Sigmoid colon (tissue), 7 donors: ENCODE measurements around the gene PRMT5. TPM values are rescaled to one million over a fixed set of nuclear protein-coding genes. Genes with fewer than 3 reads are reported as not detected.
"Not testable (repeated sequence)": the region's sequence is repeated elsewhere in the genome, so short reads cannot be mapped to it uniquely, and the experiment has no call there.

Experiments
- DNase-seq: peaks from one replicate; pipeline ENCODE4 v3.0.0-alpha.2; 2019
- H3K27ac ChIP-seq, 4 donors: fragments of 200-600 bp; sonication (generic); one replicate each; pipeline ENCODE4 v1.5.1; 2016 to 2019; ENCODE audit warnings: mild to moderate bottlenecking in 1 of 4
- H3K27me3 ChIP-seq, 3 donors: fragments of 200-600 bp; sonication (generic); one replicate each; pipeline ENCODE4 v1.5.1; 2019; ENCODE audit warnings: mild to moderate bottlenecking in 1 of 3
- H3K36me3 ChIP-seq, 4 donors: fragments of 200-600 bp; sonication (generic); one replicate each; pipeline ENCODE4 v1.5.1; 2016 to 2019
- H3K4me1 ChIP-seq, 4 donors: fragments of 200-600 bp; sonication (generic); one replicate each; pipeline ENCODE4 v1.5.1; 2017 to 2019
- H3K4me3 ChIP-seq, 4 donors: fragments of 200-600 bp; sonication (generic); one replicate each; pipeline ENCODE4 v1.5.1; 2017 to 2019; ENCODE audit warnings: mild to moderate bottlenecking in 2 of 4, moderate library complexity in 1 of 4
- H3K9me3 ChIP-seq, 4 donors: fragments of 200-600 bp in 3 of 4; sonication (generic) in 3 of 4; one replicate each; pipeline versions ENCODE4 v1.5.1 to v1.6.1; 2013 to 2019
- EP300 ChIP-seq, 4 donors: sonication (generic); formaldehyde crosslinking; IDR thresholded peaks; one replicate each; pipeline ENCODE4 v1.6.1; 2017; ENCODE audit warnings: antibody characterized with exemption in 4 of 4
- POLR2A ChIP-seq, 2 donors: fragments of 450-650 bp; IDR thresholded peaks; one replicate each; pipeline ENCODE4 v1.6.1; 2016; ENCODE audit warnings: antibody characterized with exemption in 2 of 2, mild to moderate bottlenecking in 2 of 2, moderate library complexity in 2 of 2
- POLR2AphosphoS5 ChIP-seq, 4 donors: sonication (generic); formaldehyde crosslinking; IDR thresholded peaks; one replicate each; pipeline ENCODE4 v1.6.1; 2017; ENCODE audit warnings: antibody characterized with exemption in 4 of 4
- WGBS, 2 donors: extraction: QIAGEN DNeasy Blood & Tissue Kit; methylation state at CpG; one replicate each; pipeline ENCODE4 v1.1.7; 2013; 5-methylcytosine and 5-hydroxymethylcytosine counted together
- intact Hi-C: fragments of 100-400 bp; cut with DNase I; formaldehyde crosslinking; loops from one replicate; pipeline ENCODE4 v1.15.1; 2023
- polyA plus RNA-seq, 3 donors: library from polyadenylated mRNA; stranded (reverse); fragments of 200-250 nt; gene quantifications; one replicate each; pipeline ENCODE4 v1.2.3, GENCODE V29; 2013
- total RNA-seq, 4 donors: library from RNA; depleted of rRNA; stranded (reverse); fragments of >200 nt; gene quantifications; one replicate each; pipeline ENCODE4 v1.1.0, GENCODE V29; 2016
- TF ChIP-seq, protein P1 (sequence below), 4 experiments: fragments of 450-650 bp in 3 of 4; fragments of 200-600 bp in 1 of 4; IDR thresholded peaks; one replicate each; pipeline ENCODE4 v1.5.1; 2016 to 2019; ENCODE audit warnings: antibody characterized with exemption in 4 of 4, mild to moderate bottlenecking in 3 of 4, moderate library complexity in 2 of 4
- donor health status: healthy with polysubstance abuse.
- donor health status: Bipolar disorder and iron deficiency.
- donor health status: healthy.

PRMT5 gene
- total and polyA plus RNA-seq, 7 donors, result 33.3 to 66.7 (median 53.3) TPM

DNA sequence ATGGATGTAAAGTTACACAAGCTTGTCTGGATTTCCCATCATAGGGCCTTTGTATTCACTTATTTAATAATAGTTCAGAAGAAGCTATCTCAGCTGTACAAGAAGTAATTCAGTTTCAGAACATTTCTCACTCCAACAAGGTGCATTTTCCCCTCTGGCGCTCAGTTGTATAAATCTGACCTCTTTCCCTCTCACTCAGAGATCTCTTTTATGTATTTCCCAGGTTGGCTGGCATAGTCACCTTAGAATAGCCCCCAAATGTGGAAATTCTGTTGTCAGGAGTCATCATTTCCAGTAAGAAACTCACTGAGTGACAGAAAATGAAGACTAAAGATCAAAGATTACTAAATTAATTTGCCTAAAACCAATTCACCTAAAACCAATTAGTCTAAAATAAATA lies 42.0 kb upstream of the PRMT5 start:
- no peaks in the 10 kb centered on the region for H3K9me3 ChIP-seq
- no peaks in the 10 kb centered on the region for H3K36me3 ChIP-seq
- no peaks in the 10 kb centered on the region for H3K27me3 ChIP-seq
- no peaks in the 10 kb centered on the region for H3K4me1 ChIP-seq
- TF ChIP-seq POLR2A (IDR thresholded peaks at IDR 0.05) (no peak), POLR2AphosphoS5 (IDR thresholded peaks at IDR 0.05) (no peak), EP300 (IDR thresholded peaks at IDR 0.05) (no peak)
- TF ChIP-seq, protein P1, sequence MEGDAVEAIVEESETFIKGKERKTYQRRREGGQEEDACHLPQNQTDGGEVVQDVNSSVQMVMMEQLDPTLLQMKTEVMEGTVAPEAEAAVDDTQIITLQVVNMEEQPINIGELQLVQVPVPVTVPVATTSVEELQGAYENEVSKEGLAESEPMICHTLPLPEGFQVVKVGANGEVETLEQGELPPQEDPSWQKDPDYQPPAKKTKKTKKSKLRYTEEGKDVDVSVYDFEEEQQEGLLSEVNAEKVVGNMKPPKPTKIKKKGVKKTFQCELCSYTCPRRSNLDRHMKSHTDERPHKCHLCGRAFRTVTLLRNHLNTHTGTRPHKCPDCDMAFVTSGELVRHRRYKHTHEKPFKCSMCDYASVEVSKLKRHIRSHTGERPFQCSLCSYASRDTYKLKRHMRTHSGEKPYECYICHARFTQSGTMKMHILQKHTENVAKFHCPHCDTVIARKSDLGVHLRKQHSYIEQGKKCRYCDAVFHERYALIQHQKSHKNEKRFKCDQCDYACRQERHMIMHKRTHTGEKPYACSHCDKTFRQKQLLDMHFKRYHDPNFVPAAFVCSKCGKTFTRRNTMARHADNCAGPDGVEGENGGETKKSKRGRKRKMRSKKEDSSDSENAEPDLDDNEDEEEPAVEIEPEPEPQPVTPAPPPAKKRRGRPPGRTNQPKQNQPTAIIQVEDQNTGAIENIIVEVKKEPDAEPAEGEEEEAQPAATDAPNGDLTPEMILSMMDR (IDR thresholded peaks at IDR 0.05), result no peak
- no peak overlapping the region for H3K27ac ChIP-seq
- DNase-seq, result no peak
- WGBS, 2 donors, result 95 to 97% methylated on average over 1 of the region's 1 CpG
- H3K4me3 ChIP-seq, result no peak overlapping the region
- intact Hi-C loops, result no loop called here

DNA sequence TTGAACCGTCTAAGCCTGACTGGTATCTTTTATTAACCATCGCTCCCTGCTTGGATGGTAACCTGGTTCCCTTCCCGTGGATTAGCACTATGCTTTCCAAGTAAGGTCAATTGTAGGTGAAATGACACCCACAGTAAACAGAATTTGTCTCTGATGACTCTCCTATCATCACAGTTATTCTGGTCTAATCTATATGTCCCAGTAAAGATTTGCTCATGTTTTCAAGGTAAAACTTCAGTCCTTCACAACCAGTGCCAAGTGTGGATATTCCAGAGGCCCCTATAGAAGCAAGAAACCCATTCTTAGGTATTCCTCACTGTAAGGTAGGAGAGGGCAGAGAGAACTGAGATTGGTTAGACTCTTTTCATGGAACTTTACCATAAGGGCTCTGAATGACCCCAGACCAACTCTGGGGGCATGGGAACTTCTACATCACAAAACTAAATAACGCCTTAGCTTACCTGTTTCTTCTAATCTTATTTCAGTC lies 37.6 kb upstream of the PRMT5 start:
- DNase-seq, result no peak
- WGBS, 2 donors, result 61 to 74% methylated on average over 4 of the region's 4 CpGs
- no peaks in the 10 kb centered on the region for H3K4me1 ChIP-seq
- intact Hi-C loops, result no loop called here
- no peaks in the 10 kb centered on the region for H3K36me3 ChIP-seq
- no peak overlapping the region for H3K4me3 ChIP-seq
- no peaks in the 10 kb centered on the region for H3K9me3 ChIP-seq
- H3K27me3 ChIP-seq, result no peaks in the 10 kb centered on the region
- TF ChIP-seq POLR2AphosphoS5 (IDR thresholded peaks at IDR 0.05) (no peak), POLR2A (IDR thresholded peaks at IDR 0.05) (no peak), EP300 (IDR thresholded peaks at IDR 0.05) (no peak)
- TF ChIP-seq, protein P1 (IDR thresholded peaks at IDR 0.05), result no peak
- H3K27ac ChIP-seq, result no peak overlapping the region

DNA sequence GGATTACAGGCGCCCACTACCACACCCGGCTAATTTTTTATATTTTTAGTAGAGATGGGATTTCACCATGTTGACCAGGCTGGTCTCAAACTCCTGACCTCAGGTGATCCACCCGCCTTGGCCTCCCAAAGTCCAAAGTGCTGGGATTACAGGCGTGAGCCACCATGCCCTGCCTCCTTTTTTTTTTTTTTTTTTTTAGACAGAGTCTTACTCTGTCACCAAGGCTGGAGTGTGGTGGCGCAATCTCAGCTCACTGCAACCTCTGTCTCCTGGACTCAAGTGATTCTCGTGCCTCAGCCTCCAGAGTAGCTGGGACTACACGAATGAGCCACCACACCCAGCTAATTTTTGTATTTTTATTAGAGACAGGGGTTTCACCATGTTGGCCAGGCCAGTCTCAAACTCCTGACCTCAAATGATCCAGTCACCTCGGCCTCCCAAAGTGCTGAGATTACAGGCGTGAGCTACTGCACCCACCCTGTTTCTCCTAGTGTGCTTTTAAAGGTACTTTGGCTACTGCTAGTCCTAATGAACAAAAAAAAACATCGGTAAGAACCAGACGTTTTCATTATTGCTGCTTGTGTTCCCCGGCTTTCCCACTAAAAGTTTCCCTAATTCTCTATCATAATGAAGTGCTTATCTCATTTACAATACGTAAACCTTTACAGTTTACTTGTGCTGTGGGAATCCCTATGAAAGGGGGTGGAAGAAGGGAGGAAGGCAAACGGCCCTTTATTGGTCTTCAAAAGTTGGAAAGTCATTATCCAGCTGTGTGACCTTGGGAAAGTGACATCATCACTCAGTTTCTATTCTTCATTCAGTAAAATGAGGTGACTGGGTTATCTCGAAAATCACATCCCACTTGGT lies 37.0 kb upstream of the PRMT5 start:
- H3K4me3 ChIP-seq, H3K27ac ChIP-seq, H3K4me1 ChIP-seq, H3K9me3 ChIP-seq, H3K27me3 ChIP-seq, intact Hi-C loops, DNase-seq, H3K36me3 ChIP-seq: not testable (repeated sequence)
- 50 to 70% methylated on average over 15 of the region's 15 CpGs for WGBS, 2 donors

DNA sequence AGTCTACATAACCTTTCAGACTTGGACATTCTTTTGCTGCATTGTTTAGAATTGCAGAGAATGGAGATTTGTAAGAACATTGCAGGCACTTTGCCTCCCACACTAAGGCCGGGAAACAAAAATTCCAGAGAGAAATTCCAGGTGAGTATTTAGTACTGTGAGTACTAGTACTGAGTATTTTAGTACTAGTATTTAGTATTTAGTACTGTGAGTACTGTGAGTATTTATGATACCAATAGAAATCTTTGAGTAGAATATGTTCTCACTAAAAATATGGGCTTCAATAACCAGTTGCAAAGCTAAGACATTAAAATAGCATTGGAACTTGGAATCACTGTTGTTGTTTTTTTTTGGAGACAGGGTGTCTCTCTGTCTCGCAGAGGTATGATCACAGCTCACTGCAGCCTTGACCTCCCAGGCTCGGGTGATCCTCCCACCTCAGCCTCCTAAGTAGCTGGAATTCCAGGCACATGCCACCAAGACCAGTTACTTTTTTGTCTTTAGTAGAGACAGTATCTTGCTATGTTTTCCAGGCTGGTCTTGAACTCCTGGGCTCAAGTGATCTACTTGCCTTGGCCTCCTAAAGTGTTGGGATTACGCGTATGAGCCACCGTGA lies 33.0 kb upstream of the PRMT5 start:
- Histone ChIP-seq H3K27ac (no peak overlapping the region), H3K4me1 (peaks cover 0 to 2% (median 0%) of the 10 kb centered on the region in 4 donors), H3K4me3 (no peak overlapping the region), H3K27me3 (no peaks in the 10 kb centered on the region), H3K9me3 (no peaks in the 10 kb centered on the region), H3K36me3 (no peaks in the 10 kb centered on the region)
- intact Hi-C loops, result no loop called here
- no peak for DNase-seq
- WGBS, 2 donors, result 95 to 97% methylated on average over 6 of the region's 6 CpGs
- no peak for TF ChIP-seq POLR2A (IDR thresholded peaks at IDR 0.05)
- TF ChIP-seq, protein P1 (IDR thresholded peaks at IDR 0.05), result no peak
- TF ChIP-seq EP300 (IDR thresholded peaks at IDR 0.05), result no peak
- no peak for TF ChIP-seq POLR2AphosphoS5 (IDR thresholded peaks at IDR 0.05)
